ENCODE results near the gene FBLN5.

FBLN5 gene

DNA sequence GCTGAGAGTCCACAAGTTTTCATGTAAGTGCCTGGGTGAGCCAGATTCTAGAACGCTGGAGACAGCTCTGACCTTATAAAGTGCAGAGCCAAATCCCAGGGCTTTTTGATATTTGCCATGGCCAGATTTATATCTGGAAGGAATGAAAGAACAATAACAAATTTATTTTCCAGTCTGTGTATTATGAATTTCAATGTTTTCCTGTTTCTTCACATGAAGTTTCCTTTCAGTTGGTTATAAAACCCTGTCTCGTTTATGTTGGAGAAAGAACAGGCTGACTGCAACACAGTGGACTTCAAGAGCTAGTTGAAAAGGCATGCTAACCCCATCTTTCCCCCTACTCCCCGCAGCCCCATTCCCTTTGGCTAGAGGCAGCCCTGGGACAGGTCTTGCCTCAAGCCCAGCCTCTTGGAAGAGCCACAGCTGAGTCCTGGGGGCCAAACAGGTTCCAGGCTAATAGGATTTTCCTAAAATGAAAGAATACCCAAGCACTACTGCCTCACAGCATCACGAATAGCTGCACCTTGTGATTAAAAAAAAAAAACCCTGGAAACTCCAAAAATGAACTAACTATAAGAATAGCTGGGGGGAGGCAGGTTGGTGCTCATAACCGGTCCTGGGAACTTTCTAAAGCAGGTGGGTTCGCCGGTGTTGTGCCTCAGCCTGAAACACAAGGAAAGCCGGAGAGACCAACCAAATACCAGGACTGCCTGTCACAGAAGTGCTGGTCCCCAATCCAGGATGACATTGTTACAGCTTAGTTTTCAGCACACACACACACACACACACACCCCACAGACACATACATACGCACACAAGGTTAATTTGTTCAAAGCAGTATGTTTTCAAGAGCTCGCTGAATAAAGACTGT is 1.5 kb downstream of the FBLN5 start:
- no peak for DNase-seq

DNA sequence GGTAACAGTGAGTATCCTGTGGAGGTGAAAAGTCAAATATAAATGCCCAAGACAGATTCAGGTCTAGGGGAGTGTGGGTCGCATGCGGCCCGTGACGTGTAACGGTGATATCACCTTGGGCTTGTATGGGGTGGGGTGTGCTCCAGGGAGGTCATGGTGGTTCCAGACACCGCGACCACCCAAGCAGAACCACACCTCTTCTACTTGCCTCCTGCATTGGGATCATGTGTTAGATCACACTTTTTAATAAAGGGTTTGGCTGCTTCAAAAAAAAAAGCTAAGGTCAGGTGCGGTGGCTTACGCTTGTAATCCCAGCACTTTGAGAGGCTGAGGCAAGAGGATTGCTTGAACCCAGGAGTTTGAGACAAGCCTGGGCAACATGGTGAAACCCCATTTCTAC is 4.5 kb downstream of the FBLN5 start:
- no peak for DNase-seq

DNA sequence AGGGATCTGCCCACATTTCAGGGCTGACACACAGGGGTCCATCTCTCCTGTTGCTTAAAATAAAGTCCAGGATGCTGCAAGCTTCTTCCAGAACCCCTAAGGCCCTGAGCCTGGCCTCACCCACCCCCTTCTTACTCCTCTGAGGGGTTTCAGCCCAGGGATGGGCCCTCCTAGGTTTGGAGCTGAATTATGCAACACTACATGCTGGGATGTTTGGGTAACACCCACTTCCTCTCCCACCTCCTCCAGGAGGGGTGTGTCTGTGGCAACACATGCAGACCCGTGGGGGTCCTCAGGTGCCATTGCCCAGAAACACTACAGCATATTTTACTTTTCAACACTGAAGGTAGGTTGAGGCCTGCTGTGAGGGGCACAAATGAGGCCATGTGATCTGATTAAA is 5.4 kb downstream of the FBLN5 start:
- DNase-seq = no peak

DNA sequence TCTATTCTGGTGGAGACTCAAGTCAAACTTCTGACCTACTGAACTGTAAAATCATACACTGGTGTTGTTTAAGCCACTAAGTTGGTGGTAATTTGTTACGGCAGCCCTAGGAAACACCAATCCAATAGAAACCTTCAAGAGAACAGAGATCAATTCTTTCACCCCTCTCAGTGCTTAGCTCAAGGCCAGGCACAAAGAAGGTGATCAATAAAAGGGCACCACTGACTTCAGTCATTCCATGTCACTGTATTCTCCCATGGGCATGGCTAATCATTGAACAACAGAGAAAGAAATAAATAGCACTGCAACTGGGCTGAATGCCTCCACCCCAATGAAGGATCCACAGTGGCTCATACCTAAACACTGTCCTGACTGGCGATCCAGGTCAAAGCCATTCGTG is 7.3 kb downstream of the FBLN5 start:
- DNase-seq = no peak

DNA sequence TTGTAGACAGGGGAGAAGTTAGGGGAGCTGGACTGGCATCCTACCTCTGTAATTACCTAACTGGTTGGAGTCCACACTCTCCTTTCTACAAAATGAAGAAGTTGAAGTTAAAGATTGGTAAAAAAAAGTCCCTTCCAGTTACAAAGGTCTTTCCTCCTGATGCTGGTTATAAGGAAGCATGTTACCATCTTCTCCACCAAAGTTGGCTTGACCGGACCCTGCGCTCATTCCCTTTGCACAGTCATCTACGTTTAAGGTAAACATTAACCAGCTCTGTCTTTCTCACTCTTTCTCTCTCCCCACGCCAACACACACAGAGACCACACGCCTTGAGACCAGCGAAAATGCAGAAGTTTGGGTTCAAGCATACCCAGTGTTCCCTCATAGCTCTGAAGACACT is 11.9 kb downstream of the FBLN5 start:
- no peak for DNase-seq

DNA sequence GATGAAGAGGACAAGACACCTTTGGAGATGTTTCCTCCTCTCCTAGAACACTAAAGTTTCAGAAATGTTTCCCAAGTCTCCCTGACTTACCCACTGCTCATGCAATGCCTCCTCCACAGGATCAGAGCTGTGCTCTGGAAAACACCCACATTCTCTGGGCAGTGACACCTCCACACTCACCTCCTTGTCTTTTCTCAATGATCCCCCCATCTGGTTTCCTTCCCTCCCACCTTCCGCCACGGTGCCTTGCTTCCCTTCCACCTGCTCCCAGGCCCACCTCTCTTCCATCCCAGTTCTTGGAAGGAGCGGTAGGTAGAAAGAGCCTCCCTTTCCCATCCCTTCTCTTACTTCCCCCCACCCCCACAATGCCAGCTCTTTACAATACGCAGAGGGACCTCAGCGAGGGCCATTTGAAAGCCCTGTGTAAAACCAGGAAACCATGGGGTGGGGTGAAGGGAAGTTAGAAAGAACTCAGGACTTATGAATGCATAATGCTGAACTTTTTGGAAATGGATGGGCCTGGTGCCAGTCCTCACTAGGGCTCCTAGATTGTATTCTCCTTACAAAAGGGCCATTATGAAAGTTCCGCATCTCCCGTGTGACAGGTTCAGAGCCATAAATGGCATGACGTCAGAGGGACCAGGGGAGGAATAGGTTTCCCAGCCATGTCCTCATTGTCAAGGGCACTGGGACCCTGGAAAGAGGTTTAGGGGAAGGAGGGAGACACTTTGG is 12.8 kb downstream of the FBLN5 start:
- no peak for DNase-seq

DNA sequence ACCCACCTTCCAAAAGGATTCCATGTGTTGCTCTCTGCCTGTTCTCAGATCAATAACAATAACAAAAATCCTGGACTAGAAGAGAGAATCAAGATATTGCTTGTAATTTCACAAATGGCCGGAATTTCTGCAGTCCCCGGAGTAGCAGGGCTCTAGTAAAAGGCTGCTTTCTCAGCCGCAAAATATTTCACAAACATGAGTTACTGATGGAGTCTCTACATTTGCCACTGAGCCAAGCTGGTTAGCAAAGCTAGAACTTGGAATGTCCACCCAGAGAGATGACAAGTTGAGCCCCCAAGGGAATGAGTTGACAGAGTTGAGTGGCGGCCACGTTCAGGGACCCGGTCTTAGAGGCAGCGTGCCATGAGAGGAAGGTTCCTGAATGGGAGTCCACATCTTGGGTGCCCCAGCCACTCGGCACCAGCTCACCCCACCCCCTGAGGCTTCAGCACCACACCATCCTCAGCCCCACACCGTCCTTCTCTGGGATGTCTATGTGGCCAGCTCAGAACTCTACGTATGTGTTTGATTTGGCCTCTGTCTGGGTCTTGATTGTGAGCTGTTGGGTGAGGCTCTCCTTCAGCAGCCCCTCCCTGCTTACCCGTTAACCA is 15.9 kb downstream of the FBLN5 start:
- no peak for DNase-seq

DNA sequence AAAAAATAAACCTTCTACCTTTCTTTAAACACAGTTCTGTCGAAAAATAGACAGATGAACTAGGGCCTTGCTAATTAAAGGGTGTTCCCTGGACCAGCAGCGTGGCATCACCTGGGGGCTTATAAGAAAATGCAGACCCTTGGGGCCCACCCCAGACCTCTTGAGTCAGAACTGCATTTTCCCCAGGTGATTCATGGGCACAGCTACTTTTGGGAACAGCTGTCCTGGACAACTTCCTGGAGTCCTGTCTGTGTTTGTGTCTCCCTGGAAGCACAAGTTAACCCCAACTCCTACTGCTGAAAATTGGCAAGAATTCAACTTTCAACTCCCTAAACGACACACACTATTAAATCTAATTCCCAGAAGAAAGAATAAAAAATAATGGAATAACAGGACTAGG is 17.8 kb downstream of the FBLN5 start:
- no peak for DNase-seq

DNA sequence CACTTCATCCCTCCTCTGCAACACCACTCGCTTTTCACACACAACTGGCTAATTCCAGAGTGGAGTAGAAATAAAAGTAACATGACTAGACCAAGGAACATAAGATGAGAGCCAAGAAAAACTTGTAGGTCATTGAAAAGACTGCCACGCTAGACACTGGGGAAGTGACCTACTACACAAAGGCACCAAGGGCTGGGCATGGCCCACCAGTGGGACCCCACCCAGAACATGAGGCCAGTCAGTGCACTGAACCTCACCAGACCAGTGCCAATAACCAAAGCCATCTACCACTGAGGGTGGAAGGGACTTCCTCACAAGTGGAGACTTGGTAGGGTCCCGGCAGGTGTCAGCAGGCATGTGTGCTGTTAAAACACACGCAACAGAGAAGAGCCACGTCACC is 19.7 kb downstream of the FBLN5 start:
- no peak for DNase-seq

DNA sequence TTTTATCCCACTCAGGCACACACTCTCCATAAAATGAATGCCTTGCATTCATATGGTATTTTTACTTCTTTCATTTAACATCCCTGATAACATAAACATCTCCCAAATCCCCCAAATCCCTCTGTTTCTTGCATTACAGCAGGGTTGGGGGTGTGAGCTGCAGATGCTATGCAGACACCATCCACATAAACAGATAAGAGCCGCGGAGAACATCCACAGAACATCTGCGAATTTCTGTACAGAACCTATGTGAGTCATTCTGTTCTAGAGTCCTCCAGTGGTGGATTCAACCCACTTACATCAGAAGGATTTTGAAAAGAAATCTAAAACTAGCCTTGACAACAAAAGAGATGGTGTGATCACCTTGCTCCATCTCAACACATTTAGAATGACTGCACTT is 20.3 kb downstream of the FBLN5 start:
- no peak for DNase-seq

DNA sequence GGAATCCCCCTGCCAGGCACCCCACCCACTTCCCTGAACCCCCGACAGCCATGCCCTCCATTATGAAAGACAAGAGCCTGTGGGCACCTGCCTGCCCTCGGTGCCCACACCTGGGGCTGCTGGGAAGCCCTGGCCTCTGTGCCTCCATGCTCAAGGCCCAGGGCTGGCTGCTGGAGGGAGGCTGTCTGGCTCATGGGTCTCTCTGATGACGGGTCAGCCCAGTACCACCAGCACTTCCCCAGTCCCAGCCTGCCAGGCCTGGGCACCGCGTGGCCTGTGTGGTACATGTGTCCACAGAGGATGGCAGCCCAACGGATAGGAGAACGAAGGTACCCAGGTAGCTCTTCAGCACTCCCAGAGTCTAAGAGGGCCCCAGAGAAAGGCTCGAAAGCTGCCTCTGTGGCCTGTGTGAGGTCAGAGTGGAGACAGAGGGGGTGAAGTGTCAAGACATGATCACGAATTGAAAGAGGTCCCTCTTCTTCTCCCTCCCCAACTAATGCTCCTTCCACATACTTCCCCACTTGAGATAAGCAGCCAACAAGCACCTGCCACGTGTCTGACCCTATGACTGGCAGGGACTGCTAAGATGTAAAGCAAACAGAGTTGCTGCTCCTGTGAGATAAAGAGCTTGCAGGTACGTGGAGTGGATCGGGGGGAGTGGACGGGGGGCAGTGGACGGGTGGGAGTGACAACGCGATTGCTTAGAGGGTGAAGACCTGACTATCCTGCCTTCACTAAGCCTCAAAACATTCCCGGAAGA is 21.2 kb downstream of the FBLN5 start:
- no peak for DNase-seq

DNA sequence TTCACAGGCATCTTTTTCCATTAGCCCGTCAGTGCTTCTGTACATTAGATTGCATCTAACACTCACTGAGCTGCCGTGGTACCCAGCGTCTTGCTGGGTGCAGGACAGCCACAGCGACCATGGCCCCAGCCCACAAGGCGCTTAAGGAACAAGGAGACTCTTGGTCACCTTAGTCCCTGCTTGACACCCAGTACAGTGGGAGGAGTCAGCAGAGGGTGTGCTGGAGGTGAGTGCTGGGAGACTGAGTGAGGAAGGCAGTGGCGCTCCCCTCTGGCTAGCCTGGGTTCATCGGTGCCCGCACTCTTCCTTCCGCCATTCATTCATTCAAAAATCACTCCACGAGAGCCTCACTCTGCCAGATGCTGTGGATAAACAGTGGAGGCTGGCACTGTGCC is 21.8 kb downstream of the FBLN5 start:
- DNase-seq = no peak

DNA sequence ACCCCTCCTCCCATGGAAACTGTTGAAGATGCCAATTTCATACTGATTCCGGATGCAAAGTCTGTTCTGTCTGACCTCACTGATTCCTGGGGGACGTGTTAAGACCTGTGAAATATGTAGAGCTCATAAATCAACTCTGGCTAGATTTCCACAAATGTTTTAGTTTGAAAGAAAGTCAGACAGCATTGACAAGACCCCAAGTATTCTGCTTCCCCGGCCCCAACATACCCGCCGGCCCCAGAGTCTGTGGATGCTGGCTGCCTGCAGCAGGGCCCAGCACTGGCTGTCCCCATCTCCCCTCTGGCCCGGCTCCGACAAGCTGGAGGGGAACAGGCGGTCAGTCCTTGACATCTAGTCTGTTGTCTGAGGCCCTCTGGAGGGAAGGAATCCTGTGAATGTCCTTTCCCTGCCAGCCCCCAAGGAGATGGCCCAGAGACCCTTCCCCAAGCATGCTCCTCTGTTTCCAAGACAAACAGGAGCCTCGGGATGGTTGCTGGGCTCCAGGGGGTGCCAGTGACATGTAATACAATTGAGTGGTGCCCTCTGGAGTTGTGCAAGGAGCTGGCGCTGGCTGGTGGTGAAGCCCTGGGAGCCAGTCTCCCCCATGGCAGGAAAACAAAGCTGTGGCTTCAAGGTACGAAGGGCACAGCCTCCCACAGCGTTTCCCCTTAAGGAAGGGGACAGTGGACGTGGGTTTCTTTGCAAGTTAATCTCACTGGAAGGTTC is 22.3 kb downstream of the FBLN5 start:
- no peak for DNase-seq

DNA sequence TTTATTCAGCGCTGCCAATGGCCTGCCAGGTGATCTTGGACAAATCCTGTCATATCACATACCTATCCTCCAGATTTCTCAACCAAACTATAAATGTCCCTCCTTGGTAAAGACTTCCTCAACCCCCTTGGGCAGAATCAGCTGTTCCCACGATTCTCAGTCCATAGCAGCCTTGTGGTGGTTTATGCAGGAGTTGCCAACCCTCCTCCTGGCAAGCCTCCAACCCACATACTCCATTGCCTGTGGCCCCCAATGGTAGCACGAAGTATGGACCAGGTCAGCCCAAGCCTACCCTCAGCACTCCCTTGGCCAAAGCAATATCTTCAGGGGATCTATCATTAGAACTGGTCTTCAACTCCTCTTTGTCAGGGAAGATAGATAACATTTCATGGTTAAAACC is 27.0 kb downstream of the FBLN5 start:
- no peak for DNase-seq

DNA sequence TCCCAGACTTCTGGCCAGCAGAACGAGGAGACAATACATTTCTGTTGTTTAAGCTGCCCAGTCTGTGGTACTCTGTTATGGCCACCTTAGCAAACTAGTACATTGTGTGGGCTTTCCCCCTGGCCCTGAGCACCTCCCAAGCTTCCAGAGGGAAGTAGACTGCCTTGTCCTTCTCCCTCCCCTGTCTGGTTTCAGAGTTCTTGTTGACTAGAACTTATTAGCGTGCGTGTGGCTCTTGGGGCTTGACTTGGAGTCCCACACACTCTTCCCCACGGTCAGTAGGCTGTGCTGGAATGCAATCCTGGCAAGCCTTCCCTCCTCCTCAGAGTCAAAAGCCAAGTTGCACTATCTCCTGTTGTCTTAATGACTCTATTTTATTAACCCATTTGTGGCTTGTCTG is 27.7 kb downstream of the FBLN5 start:
- DNase-seq = no peak

DNA sequence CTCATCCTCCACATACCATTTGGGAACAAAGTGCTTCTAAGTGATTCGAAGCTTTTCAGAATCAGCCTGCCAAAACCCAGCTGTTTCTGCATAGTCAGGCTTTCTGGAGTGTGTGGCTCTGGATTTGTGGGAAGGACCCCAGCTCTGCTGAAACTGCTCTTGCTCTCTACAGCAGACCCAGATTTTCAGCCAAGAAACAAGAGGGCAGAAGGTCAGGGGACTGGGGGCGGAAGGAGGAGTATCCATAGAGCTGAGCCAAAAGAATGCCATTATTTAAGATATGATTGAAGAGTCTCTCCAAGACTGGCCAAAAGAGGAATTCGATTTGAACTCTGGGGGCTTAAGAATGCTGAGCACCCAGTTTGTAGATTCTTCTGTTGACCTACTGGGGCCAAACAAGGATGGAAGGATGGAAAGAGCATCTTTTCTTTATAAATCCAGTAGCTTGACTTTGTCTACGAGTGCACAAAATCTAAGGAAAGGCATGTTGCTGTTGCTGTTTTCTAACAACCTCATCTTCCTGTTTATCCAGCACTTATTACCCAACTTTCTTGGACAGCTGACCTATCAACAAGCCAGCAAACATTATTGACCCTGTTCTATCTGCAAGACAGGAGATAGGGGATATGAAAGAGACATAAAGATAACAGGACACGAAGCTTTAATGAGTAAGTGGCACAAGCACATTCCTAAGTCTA is 29.2 kb downstream of the FBLN5 start:
- no peak for DNase-seq

DNA sequence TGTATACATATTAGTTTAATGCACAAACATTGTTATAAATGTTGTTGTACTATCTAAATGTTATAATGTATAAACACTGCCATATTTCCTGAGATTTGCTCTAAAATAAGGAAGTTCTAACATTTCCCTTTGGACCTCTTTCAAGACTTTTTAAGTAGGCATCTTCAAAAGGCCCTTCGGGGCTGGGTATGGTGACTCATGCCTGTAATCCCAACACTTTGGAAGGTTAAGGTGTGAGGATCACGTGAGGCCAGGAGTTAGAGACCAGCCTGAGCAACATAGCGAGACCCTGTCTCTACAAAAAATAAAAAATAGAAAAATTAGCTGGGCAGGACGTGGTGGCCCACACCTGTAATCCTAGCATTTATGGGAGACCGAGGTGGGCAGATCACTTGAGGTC is 35.5 kb downstream of the FBLN5 start:
- no peak for DNase-seq

DNA sequence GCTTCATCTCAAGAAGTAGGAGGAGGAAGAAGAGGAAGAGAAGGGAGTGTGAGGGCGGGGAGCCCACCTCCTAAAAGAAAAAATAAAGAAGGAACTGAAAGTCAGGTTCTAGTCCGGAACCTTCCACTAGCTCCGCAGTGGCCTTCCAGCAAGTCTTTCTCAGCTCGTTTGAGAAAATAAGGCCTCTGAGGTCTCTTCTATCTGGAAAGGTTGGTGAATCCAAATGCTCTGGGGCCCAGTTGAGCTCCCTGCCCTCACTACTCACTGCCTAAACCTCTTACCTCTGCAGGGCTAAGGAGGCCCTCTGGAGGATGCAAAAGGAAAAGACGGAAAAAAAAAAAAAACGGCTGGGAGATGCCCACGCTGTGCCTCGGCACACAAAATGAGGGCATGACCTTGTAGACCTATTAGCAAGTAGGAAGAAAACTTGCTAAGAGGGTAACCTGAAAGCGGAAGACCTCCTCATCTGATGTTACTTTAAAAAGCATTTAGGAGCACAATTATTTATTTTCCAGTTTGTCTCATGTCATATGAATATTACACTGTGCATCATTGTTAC is 35.9 kb downstream of the FBLN5 start:
- DNase-seq = no peak

DNA sequence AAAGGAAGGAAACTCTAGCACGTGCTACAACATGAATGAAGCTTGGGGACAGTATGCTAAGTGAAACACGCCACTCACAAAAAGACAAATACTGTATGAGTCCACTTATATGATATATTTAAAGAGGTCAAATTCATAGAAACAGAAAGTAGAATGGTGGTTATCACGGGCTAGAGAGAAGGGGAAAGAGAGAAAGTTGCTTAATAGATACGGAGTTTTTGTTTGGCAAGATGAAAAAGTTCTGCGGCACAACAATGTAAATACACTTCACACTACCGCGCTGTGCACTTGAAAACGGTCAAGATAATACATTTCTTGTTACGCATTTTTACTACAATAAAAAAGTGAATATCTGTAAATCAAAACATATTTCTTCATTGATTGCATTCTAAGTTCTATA is 37.3 kb downstream of the FBLN5 start:
- no peak for DNase-seq

DNA sequence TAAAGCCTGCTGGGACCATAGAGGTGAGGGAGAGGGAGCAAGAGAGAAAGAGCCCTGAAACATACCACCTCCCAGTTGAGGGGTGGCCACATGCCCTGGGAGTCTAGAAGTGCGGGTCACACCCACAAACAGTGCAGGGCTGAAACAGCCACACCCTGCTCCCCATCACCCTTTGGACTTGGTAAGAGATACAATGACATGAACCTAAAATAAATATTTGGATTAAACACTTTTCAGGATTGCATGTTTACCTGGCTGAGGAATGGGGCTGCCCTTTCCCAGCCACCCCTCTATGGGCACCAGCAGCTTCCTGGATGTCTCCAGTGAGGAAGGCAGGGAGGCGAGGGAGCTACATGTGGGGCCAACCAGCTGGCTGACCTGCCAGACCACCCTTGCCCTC is 41.1 kb downstream of the FBLN5 start:
- DNase-seq = no peak

DNA sequence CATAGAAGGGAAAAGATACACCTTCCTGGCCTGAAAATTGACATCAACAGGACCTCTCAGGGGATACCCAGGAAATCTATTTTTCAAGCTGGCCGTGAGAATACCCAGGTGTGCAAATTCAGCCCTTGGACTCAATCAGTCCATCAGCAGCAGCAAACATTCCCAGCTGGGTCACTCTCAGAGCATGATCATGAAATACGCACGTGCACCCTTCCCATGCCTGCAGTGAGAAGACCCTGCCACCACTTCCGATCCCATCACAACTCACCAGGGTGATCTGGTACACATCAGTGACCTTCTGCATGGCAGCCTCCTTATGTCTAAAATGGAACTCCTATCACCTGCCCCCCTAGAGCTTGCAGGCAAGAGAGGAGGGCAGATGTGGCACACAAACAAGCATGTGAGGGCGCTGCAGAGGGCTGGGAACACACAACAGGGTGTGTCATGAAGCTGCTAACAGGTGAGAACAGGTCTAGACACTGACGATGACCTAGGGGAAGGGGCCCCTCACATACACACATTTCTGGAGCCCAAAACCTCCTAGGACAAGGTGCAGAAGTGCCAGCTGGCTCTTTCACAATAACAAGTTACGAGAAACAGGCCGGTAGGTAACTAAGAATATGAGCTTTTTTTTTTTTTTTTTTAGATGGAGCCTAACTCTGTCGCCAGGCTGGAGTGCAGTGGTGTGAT is 42.4 kb downstream of the FBLN5 start:
- no peak for DNase-seq

Data from GF-D8 (cell line).